Measurements from ENCODE around the gene MED1. TPM values are rescaled to one million over a fixed set of nuclear protein-coding genes. Genes with fewer than 3 reads are reported as not detected.
"Not testable (repeated sequence)": the region's sequence is repeated elsewhere in the genome, so short reads cannot be mapped to it uniquely, and the experiment has no call there.

Gene MED1
- total and polyA plus RNA-seq, 2 donors from 2014 or later, result 7.1 to 34.6 TPM

GRCh38 chr17:39473310-39473709, 22.2 kb upstream of the MED1 start:
- no peak for FAIRE-seq
- H3K4me3 ChIP-seq (ENCODE audit: low read length in 3 of 3), result no peak overlapping the region
- H3K4me1 ChIP-seq (ENCODE audit: control insufficient read depth in 2 of 3, insufficient read depth in 2 of 3, low read depth in 1 of 3, low read length in 3 of 3), result no peaks in the 10 kb centered on the region
- no peak overlapping the region for H3K27ac ChIP-seq (ENCODE audit: low read depth in 2 of 2, low read length in 2 of 2)
- intact Hi-C loops (cut with DNase I), result no loop called here
- no peaks in the 10 kb centered on the region for H3K27me3 ChIP-seq (ENCODE audit: control insufficient read depth, insufficient read depth, low read length)
- peaks cover 6 to 22% (median 18%) of the 10 kb centered on the region in 3 donors for H3K36me3 ChIP-seq (ENCODE audit: control insufficient read depth in 2 of 3, insufficient read depth in 3 of 3, low read length in 3 of 3)
- H3K9me3 ChIP-seq (ENCODE audit: control insufficient read depth in 2 of 3, insufficient read depth in 1 of 3, low read length in 3 of 3), result no peaks in the 10 kb centered on the region
- DNase-seq, result no peak
- H3K9ac ChIP-seq (ENCODE audit: low read length in 3 of 3), result no peak overlapping the region
- TF ChIP-seq, protein P1, sequence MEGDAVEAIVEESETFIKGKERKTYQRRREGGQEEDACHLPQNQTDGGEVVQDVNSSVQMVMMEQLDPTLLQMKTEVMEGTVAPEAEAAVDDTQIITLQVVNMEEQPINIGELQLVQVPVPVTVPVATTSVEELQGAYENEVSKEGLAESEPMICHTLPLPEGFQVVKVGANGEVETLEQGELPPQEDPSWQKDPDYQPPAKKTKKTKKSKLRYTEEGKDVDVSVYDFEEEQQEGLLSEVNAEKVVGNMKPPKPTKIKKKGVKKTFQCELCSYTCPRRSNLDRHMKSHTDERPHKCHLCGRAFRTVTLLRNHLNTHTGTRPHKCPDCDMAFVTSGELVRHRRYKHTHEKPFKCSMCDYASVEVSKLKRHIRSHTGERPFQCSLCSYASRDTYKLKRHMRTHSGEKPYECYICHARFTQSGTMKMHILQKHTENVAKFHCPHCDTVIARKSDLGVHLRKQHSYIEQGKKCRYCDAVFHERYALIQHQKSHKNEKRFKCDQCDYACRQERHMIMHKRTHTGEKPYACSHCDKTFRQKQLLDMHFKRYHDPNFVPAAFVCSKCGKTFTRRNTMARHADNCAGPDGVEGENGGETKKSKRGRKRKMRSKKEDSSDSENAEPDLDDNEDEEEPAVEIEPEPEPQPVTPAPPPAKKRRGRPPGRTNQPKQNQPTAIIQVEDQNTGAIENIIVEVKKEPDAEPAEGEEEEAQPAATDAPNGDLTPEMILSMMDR (IDR thresholded peaks at IDR 0.05; ENCODE audit: borderline replicate concordance, extremely low read depth, insufficient read depth), result no peak

GRCh38 chr17:39468610-39469009, 17.5 kb upstream of the MED1 start:
- H3K27ac ChIP-seq (ENCODE audit: low read depth in 2 of 2, low read length in 2 of 2); intact Hi-C loops (cut with DNase I); H3K9me3 ChIP-seq (ENCODE audit: control insufficient read depth in 2 of 3, insufficient read depth in 1 of 3, low read length in 3 of 3); H3K9ac ChIP-seq (ENCODE audit: low read length in 3 of 3); DNase-seq; H3K27me3 ChIP-seq (ENCODE audit: control insufficient read depth, insufficient read depth, low read length); H3K4me1 ChIP-seq (ENCODE audit: control insufficient read depth in 2 of 3, insufficient read depth in 2 of 3, low read depth in 1 of 3, low read length in 3 of 3); H3K4me3 ChIP-seq (ENCODE audit: low read length in 3 of 3); FAIRE-seq: not testable (repeated sequence)
- peaks cover 6 to 22% (median 14%) of the 10 kb centered on the region in 3 donors for H3K36me3 ChIP-seq (ENCODE audit: control insufficient read depth in 2 of 3, insufficient read depth in 3 of 3, low read length in 3 of 3)

GRCh38 chr17:39464639-39465181, 13.6 kb upstream of the MED1 start:
- not testable (repeated sequence) for FAIRE-seq; H3K9ac ChIP-seq (ENCODE audit: low read length in 3 of 3)
- H3K4me3 ChIP-seq (ENCODE audit: low read length in 3 of 3), result peak overlapping the region in 1 of 3 donors; percentile 10

GRCh38 chr17:39462631-39463375, 11.7 kb upstream of the MED1 start:
- FAIRE-seq (no peak), DNase-seq (no peak)
- H3K4me3 ChIP-seq (ENCODE audit: low read length in 3 of 3), result peak overlapping the region; percentile 88 to 100 (median 97)
- H3K27ac ChIP-seq (ENCODE audit: low read depth in 2 of 2, low read length in 2 of 2), result no peak overlapping the region
- intact Hi-C loops (cut with DNase I), result no loop called here
- H3K36me3 ChIP-seq (ENCODE audit: control insufficient read depth in 2 of 3, insufficient read depth in 3 of 3, low read length in 3 of 3), result no peaks in the 10 kb centered on the region
- no peaks in the 10 kb centered on the region for H3K27me3 ChIP-seq (ENCODE audit: control insufficient read depth, insufficient read depth, low read length)
- TF ChIP-seq, protein P1 (IDR thresholded peaks at IDR 0.05; ENCODE audit: borderline replicate concordance, extremely low read depth, insufficient read depth), result no peak
- H3K9ac ChIP-seq (ENCODE audit: low read length in 3 of 3), result peak overlapping the region; percentile 82 to 96 (median 91)
- H3K9me3 ChIP-seq (ENCODE audit: control insufficient read depth in 2 of 3, insufficient read depth in 1 of 3, low read length in 3 of 3), result no peaks in the 10 kb centered on the region
- H3K4me1 ChIP-seq (ENCODE audit: control insufficient read depth in 2 of 3, insufficient read depth in 2 of 3, low read depth in 1 of 3, low read length in 3 of 3), result peaks cover 0 to 10% (median 3%) of the 10 kb centered on the region in 3 donors

More at GRCh38 chr17:39464639-39465181, 13.6 kb upstream of the MED1 start:
- H3K27me3 ChIP-seq (ENCODE audit: control insufficient read depth, insufficient read depth, low read length); H3K27ac ChIP-seq (ENCODE audit: low read depth in 2 of 2, low read length in 2 of 2); H3K9me3 ChIP-seq (ENCODE audit: control insufficient read depth in 2 of 3, insufficient read depth in 1 of 3, low read length in 3 of 3); intact Hi-C loops (cut with DNase I); DNase-seq; H3K36me3 ChIP-seq (ENCODE audit: control insufficient read depth in 2 of 3, insufficient read depth in 3 of 3, low read length in 3 of 3): not testable (repeated sequence)
- H3K4me1 ChIP-seq (ENCODE audit: control insufficient read depth in 2 of 3, insufficient read depth in 2 of 3, low read depth in 1 of 3, low read length in 3 of 3), result peaks cover 0 to 10% (median 3%) of the 10 kb centered on the region in 3 donors
